Cardiac fibroblast (primary cell): ENCODE data around the gene BEND2.
A peak's percentile ranks its signal among the peaks of the same experiment; 100 is the strongest.

Experiments used
- DNase-seq, 2 donors: peaks; one replicate each; pipeline versions ENCODE4 v3.0.0 to v3.0.0-alpha.2; 2010; ENCODE audit warnings: low read depth in 2 of 2
- H3K4me3 ChIP-seq, 2 donors: replicated peaks in 1 of 2; 1 replicate in 1 of 2; 2 replicates in 1 of 2; pipeline ENCODE4 v1.5.1; 2011; ENCODE audit warnings: low read depth in 2 of 2, low read length in 2 of 2, mild to moderate bottlenecking in 2 of 2, moderate library complexity in 1 of 2
- TF ChIP-seq, protein P1 (sequence below): IDR thresholded peaks from one replicate; pipeline ENCODE4 v1.5.1; 2011; ENCODE audit warnings: low read depth, mild to moderate bottlenecking, low read length, inconsistent platforms

BEND2 gene

DNA sequence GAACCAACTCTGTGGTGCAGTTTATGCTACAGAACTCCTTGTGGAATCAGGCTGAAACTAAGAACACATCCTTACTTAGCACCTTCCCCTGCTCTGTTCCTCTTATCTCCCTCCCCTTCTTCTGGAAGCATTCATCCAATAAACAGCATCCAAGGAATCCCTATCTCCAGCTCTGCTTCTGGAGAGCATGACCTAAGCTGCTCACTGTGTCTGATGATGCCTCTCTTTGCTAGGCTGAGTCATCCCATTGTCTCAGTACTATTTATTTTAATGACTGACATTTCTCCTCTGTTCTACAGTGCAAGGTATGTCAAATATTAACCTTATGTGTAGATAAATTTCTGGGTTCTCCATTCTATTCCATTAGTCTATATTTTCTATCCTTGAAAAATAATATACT, 71.2 kb downstream of the BEND2 start:
- H3K4me3 ChIP-seq: no peak overlapping the region
- TF ChIP-seq, protein P1, sequence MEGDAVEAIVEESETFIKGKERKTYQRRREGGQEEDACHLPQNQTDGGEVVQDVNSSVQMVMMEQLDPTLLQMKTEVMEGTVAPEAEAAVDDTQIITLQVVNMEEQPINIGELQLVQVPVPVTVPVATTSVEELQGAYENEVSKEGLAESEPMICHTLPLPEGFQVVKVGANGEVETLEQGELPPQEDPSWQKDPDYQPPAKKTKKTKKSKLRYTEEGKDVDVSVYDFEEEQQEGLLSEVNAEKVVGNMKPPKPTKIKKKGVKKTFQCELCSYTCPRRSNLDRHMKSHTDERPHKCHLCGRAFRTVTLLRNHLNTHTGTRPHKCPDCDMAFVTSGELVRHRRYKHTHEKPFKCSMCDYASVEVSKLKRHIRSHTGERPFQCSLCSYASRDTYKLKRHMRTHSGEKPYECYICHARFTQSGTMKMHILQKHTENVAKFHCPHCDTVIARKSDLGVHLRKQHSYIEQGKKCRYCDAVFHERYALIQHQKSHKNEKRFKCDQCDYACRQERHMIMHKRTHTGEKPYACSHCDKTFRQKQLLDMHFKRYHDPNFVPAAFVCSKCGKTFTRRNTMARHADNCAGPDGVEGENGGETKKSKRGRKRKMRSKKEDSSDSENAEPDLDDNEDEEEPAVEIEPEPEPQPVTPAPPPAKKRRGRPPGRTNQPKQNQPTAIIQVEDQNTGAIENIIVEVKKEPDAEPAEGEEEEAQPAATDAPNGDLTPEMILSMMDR: no peak
- no peak for DNase-seq

DNA sequence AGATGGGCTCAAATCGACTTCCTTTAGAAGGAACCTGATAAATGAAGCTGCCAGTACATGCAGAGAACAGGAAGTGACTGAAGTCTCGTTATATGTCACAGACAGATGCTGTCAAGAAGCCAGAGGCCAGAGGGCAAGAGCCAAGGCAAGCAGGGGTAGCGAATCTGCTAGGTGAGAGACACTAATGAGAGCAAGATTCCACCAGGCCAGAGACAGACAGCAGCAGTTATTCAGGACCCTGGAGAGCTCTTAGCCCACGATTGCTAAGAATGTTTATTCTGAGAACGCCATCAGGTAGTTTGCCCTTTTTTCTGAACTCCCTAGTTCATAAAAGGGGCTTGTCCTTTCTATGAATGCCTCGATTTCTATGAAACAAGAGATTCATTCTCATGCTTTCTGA, 73.7 kb downstream of the BEND2 start:
- TF ChIP-seq, protein P1: no peak
- peak; percentile 1 to 10 for DNase-seq

DNA sequence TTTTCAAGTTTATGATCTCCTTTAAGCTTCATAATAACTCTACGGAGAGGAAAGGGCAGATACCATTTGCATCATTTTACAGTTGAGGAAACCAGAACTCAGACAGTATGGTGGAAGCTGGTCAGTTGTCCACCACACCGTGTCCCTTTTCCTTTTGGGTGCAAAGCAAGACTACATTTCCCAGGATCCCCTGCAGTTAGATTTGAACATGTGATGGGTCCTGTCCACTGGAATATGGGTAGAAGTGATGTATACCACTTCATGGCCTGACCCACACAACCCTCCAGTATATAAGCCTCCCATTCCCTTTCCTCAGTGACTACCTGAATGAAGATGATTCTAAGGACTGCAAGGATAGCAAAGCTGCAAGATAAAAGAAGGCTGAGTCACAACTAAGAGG, 74.7 kb downstream of the BEND2 start:
- TF ChIP-seq, protein P1: no peak
- H3K4me3 ChIP-seq: no peak overlapping the region
- no peak for DNase-seq

More for the DNA sequence above, 73.7 kb downstream of the BEND2 start:
- H3K4me3 ChIP-seq: no peak overlapping the region

DNA sequence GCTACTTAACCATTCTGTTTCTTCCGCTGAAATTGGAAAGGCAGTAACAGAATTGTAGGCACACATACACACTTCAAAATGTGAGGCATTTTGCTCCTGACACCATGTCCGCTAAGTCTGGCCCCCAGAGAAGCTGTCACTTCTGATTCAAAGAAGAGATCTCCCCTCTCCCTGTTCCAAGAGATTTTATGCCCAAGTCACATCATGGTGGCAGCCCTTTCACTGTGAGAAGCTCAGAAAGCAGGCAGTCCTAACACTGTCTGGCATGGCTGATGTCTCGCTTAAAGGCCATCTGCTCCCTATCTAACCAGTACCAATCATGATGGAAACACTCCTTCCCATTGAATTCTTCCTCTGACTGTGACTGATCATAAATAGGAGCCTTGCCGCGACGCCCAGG, 83.9 kb downstream of the BEND2 start:
- no peak for DNase-seq
- TF ChIP-seq, protein P1: no peak
- H3K4me3 ChIP-seq: no peak overlapping the region

DNA sequence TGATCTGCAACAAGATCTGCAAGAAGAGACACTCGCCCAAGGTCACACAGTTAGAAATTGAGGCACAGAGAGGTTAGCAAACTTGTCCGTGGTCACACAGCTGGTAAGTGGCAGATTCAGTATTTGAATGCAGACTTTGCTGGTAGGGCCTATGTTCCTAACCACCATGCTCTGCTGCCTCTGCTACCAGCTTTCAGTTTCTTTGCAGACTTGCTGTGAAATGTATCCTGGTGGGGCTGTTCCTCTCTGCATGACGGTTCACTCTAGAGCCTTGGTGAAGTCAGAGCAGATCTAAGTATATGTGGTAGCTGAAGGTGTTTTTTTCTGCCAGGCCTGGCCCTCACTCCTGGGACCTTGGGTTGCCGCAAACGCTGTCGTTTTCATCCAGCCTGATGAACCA, 87.1 kb downstream of the BEND2 start:
- no peak for DNase-seq

DNA sequence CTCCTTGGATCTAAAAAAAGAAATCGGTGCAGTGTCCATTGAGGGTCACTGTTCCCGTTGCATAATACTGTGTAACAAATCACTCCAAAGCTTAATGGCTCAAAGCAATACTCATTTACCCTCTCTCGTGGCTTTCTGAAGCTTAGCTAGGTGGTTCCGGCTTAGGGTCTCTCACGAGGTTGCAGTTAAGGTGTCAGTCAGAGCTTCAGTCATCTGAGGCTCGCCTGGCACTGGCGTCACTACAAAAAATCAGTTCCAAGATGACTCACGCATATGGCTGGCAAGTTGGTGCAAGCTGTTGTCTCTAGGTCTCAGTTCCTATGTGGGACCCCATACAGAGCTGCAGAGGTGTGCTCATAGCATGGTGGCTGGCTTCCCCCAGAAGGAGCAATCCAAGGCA, 91.0 kb downstream of the BEND2 start:
- TF ChIP-seq, protein P1: no peak
- DNase-seq: no peak
- H3K4me3 ChIP-seq: no peak overlapping the region

More for the DNA sequence above, 87.1 kb downstream of the BEND2 start:
- H3K4me3 ChIP-seq: no peak overlapping the region
- TF ChIP-seq, protein P1: no peak

DNA sequence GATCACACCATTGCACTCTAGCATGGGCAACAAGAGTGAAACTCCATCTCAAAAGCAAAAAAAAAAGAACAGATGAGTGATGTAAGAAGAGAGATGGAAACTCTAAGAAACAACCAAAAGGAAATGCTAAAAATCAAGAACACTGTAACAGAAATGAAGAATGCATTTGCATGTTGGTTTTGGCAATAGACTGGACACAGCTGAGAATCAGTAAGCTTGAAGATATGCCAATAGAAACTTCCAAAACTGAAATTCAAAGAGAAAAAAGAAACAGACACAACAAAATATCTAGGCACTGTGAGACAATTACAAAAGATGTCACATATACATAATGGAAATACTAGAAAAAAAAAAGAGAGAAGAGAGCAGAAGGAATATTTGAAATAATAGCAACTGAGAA, 93.7 kb downstream of the BEND2 start:
- TF ChIP-seq, protein P1: no peak
- no peak overlapping the region for H3K4me3 ChIP-seq
- no peak for DNase-seq
